ENCODE data around the gene ABCF2. TPM values are rescaled to one million over a fixed set of nuclear protein-coding genes. Genes with fewer than 3 reads are reported as not detected.

The ABCF2 gene
- total RNA-seq, 1 donor from 2014 or later = 7.8 TPM

DNA sequence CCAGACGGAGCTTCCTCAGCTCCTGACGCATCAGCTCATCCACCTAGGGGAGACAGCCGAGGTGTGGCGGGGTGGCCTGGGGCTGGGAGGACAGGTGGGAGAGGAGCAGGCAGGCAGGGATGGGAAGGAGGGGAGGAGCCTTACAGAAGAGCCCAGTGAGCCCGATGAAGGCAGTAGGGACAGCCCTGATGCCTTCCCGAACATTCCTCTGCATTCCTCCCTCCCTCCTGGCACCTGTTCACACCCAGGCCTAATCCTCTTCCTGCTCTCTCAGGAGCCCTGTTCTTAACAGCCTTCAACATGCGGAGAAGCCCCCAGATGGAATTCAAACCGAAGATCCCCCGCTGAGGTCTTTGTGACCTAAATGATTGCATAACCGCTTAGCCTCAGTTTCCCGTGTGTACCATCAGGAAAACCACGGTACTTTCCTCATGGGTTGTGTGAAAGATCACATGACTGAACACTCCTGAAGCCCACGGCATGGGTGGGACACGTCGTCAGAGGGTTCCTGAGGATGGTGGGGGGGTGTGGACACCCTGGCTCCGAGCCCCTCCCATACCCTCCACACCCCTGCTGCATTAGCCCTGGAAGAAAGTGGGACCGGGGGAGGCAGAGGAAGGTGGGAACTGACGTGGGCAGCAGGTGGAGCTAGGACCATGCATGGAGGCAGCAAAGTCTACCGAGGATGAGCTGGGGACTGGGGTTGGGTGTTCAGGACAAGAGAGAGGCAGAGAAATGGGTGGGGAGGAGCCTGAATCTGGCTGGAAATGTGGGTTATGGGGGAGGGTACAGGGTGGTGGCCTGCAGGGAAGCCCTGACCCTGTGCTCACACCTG is 31.2 kb downstream of the ABCF2 start:
- no peak for DNase-seq (ENCODE audit: low spot score)
- no peak for ATAC-seq

GRCh38 chr7:151194188-151194587 is 32.8 kb downstream of the ABCF2 start:
- ATAC-seq (no peak), DNase-seq (ENCODE audit: low spot score) (no peak)

GRCh38 chr7:151193203-151193978 is 33.6 kb downstream of the ABCF2 start:
- DNase-seq (ENCODE audit: low spot score) (no peak), ATAC-seq (no peak)

- DNase-seq (ENCODE audit: low spot score) (no peak), ATAC-seq (no peak)
Observed at GRCh38 chr7:151192002-151192539, 34.9 kb downstream of the ABCF2 start.

DNA sequence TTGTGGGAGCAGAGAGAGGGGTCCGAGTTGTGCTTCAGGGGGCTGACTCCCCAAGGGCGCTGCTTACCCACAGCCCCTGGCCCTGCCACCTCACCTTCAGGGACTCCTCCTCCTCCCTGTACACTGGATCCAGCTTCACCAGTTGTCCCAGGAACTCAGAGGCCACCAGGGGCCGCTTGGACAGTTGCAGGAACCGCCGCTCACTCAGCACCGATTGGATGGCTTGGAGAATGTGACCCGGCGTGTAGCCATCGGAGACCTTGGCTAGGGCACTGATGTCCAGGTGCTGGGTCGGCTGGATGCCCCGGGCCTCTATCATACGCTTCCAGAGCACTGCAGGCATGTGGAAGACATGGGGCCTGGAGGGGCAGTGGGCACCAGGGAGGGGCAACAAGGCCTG is 35.5 kb downstream of the ABCF2 start:
- DNase-seq (ENCODE audit: low spot score) (no peak), ATAC-seq (no peak)

DNA sequence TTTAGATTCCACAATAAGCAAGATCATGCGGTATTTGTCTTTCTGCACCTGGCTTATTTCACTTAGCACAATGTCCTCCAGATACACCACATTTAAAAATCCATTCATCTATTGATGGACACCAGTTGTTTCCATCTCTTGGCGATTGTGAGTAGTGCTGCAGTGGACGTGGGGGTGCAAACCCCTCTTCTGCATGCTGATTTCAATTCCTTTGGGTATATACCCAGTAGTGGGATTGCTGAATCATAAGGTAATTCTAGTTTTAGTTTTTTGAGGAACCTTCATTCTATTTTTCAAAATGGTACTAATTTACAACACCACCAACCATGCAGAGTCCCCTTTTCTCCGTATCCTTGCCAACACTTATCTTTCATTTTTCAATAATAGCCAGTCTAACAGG is 38.0 kb downstream of the ABCF2 start:
- no peak for DNase-seq (ENCODE audit: low spot score)
- no peak for ATAC-seq

DNA sequence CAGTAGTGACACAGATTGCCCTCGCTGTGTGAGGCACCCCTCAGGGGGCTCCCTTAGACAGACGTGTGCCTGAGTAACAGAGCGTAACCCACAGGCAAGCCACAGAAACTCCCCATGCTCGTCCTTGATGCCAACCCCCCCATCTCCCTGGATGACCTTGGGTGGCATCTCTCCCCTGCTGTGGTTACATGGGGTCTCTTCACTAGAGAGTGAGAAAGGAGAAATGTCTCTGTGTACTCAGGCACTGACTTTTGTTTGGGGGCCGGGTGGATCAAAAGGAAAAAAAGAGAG is 38.8 kb downstream of the ABCF2 start:
- ATAC-seq = no peak
- no peak for DNase-seq (ENCODE audit: low spot score)

DNA sequence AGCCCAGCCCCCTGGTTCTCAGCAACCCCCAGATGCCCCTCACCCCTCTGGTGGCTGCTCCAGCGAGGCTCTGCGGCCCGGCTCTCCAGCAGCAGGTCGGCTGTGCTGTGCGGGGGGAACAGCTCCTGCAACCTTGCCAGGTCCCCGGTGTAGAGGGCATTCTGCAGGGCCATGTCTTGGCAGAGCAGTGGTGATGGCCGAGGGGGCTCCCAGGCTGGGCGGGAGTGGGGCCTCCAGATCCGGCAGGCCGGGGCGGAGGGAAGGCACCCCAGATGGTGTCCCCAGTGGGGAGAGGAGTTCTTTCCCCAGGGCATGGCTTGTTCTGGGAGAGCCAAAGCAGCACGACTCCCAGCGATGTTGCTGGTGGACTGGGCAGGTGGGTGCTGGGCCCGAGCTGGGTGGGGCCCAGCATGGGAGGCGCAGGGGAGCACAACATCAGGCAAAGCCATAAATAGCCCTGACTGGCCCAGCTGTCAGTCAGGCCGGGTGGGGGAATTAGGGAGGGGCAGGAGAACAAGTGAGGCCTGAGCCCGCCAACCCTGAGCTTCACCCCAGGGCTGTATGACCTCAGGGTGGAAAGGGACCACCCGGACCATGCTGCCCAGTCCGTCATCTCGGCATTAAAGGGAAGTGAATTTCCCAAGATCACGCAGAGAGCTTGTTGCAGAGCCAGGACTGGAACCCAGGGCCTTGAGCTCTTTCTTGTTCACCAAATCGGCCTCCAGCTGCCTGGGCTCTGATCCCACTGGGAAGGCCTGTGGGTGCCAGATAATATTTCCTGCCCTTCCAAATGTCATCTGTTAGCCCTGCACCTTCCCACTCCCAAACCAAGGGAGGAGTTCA is 39.4 kb downstream of the ABCF2 start:
- ATAC-seq = no peak
- no peak for DNase-seq (ENCODE audit: low spot score)

GRCh38 chr7:151186640-151187408 is 40.2 kb downstream of the ABCF2 start, which contains the start of gene ASB10:
Gene ASB10 (minus strand): TSS chr7:151187250. CDS start chr7:151187130, 120 bp downstream.
- ATAC-seq (no peak), DNase-seq (ENCODE audit: low spot score) (no peak)

DNA sequence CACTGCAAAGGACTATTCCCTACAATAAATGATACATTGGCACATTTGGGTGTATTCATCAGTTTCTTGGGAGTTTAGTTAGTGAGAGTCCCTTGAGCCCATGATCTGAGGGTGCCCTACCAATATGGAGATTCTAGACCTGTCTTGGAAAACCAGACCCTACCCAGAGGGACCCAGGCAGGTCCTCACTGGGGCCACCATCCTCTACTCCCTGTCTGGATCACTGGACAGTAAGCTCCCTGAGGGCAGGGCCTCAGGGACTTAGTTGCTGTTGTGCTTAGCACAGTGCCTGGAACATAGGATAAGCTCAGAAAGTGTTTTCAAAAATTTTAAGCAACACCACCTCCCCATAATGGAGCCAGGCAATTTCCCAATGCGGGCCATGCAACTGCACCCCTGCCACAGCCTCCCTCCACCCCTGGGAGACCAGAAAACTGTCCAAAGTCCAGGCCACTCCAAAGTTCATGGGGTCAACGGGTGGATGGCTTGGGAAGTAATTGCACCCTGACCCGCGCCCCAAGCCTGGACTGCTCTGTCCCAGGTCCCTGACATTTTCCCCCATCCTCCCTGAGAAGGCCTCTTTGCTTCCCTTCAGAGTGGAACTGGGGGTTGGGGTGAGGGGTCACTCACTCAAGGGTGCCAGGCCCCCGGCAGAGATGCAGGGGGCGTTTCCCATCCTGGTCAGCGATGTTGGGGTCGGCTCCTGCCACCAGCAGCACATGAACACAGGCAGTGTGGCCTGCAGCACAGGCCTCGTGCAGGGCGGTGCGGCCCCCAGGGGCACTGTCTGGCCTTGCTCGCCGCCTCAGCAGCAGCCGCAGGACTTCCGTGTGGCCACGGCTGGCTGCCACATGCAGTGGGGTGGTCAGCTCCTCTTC is 41.0 kb downstream of the ABCF2 start:
- ATAC-seq = no peak

GRCh38 chr7:151181011-151181431 is 46.0 kb downstream of the ABCF2 start:
- ATAC-seq (no peak), DNase-seq (ENCODE audit: low spot score) (peak; percentile 35)

More for the DNA sequence above, 41.0 kb downstream of the ABCF2 start:
- no peak for DNase-seq (ENCODE audit: low spot score)

GRCh38 chr7:151179946-151180345 is 47.1 kb downstream of the ABCF2 start:
- DNase-seq (ENCODE audit: low spot score) = no peak
- ATAC-seq = no peak

DNA sequence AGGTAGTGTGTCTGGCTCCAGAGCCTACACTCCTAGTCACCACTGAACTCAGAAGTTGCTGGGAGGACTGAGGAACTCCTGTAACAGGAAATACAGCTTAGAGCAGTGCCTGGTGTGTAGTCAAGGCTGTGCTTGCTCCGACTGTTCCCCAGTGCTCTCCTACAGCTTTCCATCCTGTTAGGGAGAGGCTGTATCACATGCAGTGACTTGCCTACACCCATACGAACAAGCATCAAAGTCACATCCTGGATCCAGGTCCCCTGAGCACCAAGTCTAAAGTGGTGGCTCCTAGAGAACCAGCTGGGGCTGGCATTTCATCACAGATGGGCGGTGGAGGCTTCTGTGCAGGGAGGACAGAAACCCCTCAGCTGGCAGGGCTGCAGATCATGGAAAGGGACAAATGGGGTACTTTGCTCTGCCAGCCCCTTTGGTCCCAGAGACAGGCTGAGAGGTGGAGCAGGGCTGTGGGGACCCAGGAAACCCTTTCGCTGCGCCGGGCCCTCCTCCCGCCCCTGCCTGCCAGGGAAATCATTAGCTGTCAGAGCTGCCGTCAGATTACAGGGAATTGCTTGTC is 47.6 kb downstream of the ABCF2 start:
- DNase-seq (ENCODE audit: low spot score) = no peak

GRCh38 chr7:151178831-151179230 is 48.2 kb downstream of the ABCF2 start:
- no peak for ATAC-seq
- no peak for DNase-seq (ENCODE audit: low spot score)

More for the DNA sequence above, 47.6 kb downstream of the ABCF2 start:
- no peak for ATAC-seq

- ATAC-seq (no peak), DNase-seq (ENCODE audit: low spot score) (no peak)
Observed at GRCh38 chr7:151178236-151178635, 48.8 kb downstream of the ABCF2 start.

- DNase-seq (ENCODE audit: low spot score) = no peak
- ATAC-seq = no peak
Observed at GRCh38 chr7:151177310-151177709, 49.7 kb downstream of the ABCF2 start.

DNA sequence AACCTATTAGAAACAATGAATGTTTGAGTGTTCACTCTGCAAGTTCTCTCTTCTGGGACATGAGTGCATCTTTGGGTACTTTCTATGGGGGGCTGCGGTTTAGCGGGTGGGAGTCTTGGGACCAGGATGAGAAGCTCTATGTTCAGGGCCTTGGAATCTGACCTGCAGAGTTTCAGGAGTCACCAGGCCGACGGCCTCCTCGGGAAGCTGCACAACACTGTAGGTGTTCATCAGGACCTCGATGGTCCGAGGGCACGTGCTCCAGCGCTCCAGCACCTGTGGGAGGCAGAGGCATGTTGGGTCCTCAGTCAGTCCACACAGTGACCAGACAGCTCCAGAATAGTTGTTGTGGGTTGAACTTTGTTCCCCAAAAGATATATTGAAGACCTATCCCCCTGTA is 50.6 kb downstream of the ABCF2 start:
- no peak for DNase-seq (ENCODE audit: low spot score)
- ATAC-seq = no peak

- ATAC-seq = no peak
- DNase-seq (ENCODE audit: low spot score) = no peak
Observed at GRCh38 chr7:151175793-151176311, 51.2 kb downstream of the ABCF2 start.
